GM23338 (cell line): ENCODE measurements around the gene PCDHGB1. TPM values are rescaled to one million over a fixed set of nuclear protein-coding genes. Genes with fewer than 3 reads are reported as not detected.
"Not testable (repeated sequence)": the region's sequence is repeated elsewhere in the genome, so short reads cannot be mapped to it uniquely, and the experiment has no call there.

Experiments used
- ATAC-seq: fragments of 200-7000 bp; cut with Tn5 transposase; 3 replicates; pipeline ENCODE4 v1.9.1; 2020
- DNase-seq: peaks from one replicate; pipeline ENCODE4 v3.0.0-alpha.2; 2015; ENCODE audit warnings: low spot score
- H2AFZ ChIP-seq: fragments of 200-600 bp; sonication (generic); 2 replicates; pipeline ENCODE4 v1.8.0; 2016; ENCODE audit warnings: antibody characterized with exemption, mild to moderate bottlenecking, moderate library complexity
- H3F3A ChIP-seq: fragments of 200-600 bp; sonication (generic); replicated peaks from 2 replicates; pipeline ENCODE4 v1.8.0; 2017; ENCODE audit warnings: antibody characterized with exemption, mixed run types, low read depth
- H3K27ac ChIP-seq: fragments of 200-600 bp; sonication (generic); 2 replicates; pipeline ENCODE4 v1.6.1; 2016; ENCODE audit warnings: low read depth
- H3K27me3 ChIP-seq: fragments of 200-600 bp; sonication (generic); 2 replicates; pipeline ENCODE4 v1.8.0; 2016; ENCODE audit warnings: mild to moderate bottlenecking, mixed run types, moderate library complexity; ENCODE audit not compliant: insufficient read depth
- H3K36me3 ChIP-seq: fragments of 200-600 bp; sonication (generic); 2 replicates; pipeline ENCODE4 v1.8.0; 2016; ENCODE audit warnings: mild to moderate bottlenecking; ENCODE audit not compliant: insufficient read depth
- H3K4me1 ChIP-seq: fragments of 200-600 bp; sonication (generic); 2 replicates; pipeline ENCODE4 v1.8.0; 2016; ENCODE audit warnings: mild to moderate bottlenecking, moderate library complexity; ENCODE audit not compliant: insufficient read depth
- H3K4me2 ChIP-seq: fragments of 200-600 bp; sonication (generic); 2 replicates; pipeline ENCODE4 v1.7.1; 2017; ENCODE audit warnings: mixed run types
- H3K4me3 ChIP-seq: fragments of 200-600 bp; sonication (generic); 2 replicates; pipeline ENCODE4 v1.6.1; 2016; ENCODE audit warnings: mixed run types
- H3K79me2 ChIP-seq: fragments of 200-600 bp; sonication (generic); replicated peaks from 2 replicates; pipeline ENCODE4 v1.8.0; 2017; ENCODE audit warnings: mild to moderate bottlenecking; ENCODE audit not compliant: insufficient read depth
- H3K9me2 ChIP-seq: fragments of 200-600 bp; sonication (generic); 2 replicates; pipeline ENCODE4 v1.8.0; 2017; ENCODE audit not compliant: insufficient read depth
- H4K20me1 ChIP-seq: fragments of 200-600 bp; sonication (generic); replicated peaks from 2 replicates; pipeline ENCODE4 v1.8.0; 2017; ENCODE audit warnings: mild to moderate bottlenecking; ENCODE audit not compliant: insufficient read depth
- H3K27ac Mint-ChIP-seq: 2 replicates; pipeline ENCODE4 v1.8.0; 2020; ENCODE audit warnings: inconsistent platforms, mild to moderate bottlenecking, moderate library complexity, mixed read lengths
- H3K27me3 Mint-ChIP-seq: 3 replicates; pipeline ENCODE4 v1.8.0; 2022; ENCODE audit warnings: low read depth, mild to moderate bottlenecking, moderate library complexity, mixed read lengths, inconsistent platforms; ENCODE audit not compliant: insufficient read depth, poor library complexity
- H3K36me3 Mint-ChIP-seq: 3 replicates; pipeline ENCODE4 v1.8.0; 2021; ENCODE audit warnings: low read depth, mild to moderate bottlenecking, inconsistent platforms, moderate library complexity, mixed read lengths
- H3K4me1 Mint-ChIP-seq: 3 replicates; pipeline ENCODE4 v1.8.0; 2020; ENCODE audit warnings: mild to moderate bottlenecking, inconsistent platforms, mixed read lengths
- H3K4me3 Mint-ChIP-seq: 3 replicates; pipeline ENCODE4 v1.8.0; 2021; ENCODE audit warnings: moderate library complexity, mild to moderate bottlenecking, inconsistent platforms, mixed read lengths
- H3K9me3 Mint-ChIP-seq: 3 replicates; pipeline ENCODE4 v1.8.0; 2020; ENCODE audit warnings: moderate library complexity, mild to moderate bottlenecking, inconsistent platforms, mixed read lengths
- CTCF ChIP-seq, 2 experiments: fragments of 200-600 bp in 1 of 2; sonication (generic) in 1 of 2; conservative IDR thresholded peaks; 2 replicates each; pipeline versions ENCODE4 v1.5.1 to v1.6.1; 2016 to 2017; ENCODE audit warnings: antibody characterized with exemption in 2 of 2, low read depth in 2 of 2, mild to moderate bottlenecking in 2 of 2, moderate library complexity in 1 of 2
- EZH2 ChIP-seq: fragments of 200-600 bp; sonication (generic); IDR thresholded peaks from one replicate; pipeline ENCODE4 v1.8.0; 2017; ENCODE audit warnings: antibody characterized with exemption, mild to moderate bottlenecking, low read depth; ENCODE audit not compliant: unreplicated experiment
- ZNF331 ChIP-seq: fragments of 250-450 bp; sonication (Bioruptor Pico); IDR thresholded peaks from 2 replicates; pipeline ENCODE4 v1.5.0; 2020; ENCODE audit warnings: low read depth, mild to moderate bottlenecking, moderate library complexity
- polyA plus RNA-seq: library from polyadenylated mRNA; unstranded; fragments of >200 nt; fragmentation: Nextera tagmentation; extraction: Ambion mirVana; gene quantifications from 2 replicates; pipeline ENCODE4 v1.2.1, GENCODE V29; 2016
- total RNA-seq: library from RNA; depleted of rRNA; stranded (reverse); fragments of >200 nt; shearing (Covaris generic); gene quantifications from 2 replicates; pipeline ENCODE4 v1.2.3, GENCODE V29; 2014

Gene PCDHGB1
- total and polyA plus RNA-seq, 2 experiments from 2014 or later, result 0.74 to 9.1 TPM

GRCh38 chr5:141338538-141339306 is 11.2 kb upstream of the PCDHGB1 start, which contains the start of gene PCDHGA2:
TSS of gene PCDHGA2 (plus strand) at chr5:141338760.
- H3K4me1 Mint-ChIP-seq, result no peaks in the 10 kb centered on the region; the same call in 2 of the 3 replicates
- TF ChIP-seq CTCF (conservative IDR thresholded peaks at IDR 0.05; ENCODE audit: low read depth in 2 of 2) (peak; percentile 63 to 70), EZH2 (no peak)
- Histone ChIP-seq H3K9me2 (no peaks in the 10 kb centered on the region), H3F3A (no peaks in the 10 kb centered on the region), H3K27ac (no peak within 1 kb of the TSS), H2AFZ (0 out of 2 replicates have a peak within 1 kb of the TSS, but pooled peaks have one; percentile 81), H3K4me1 (no peaks in the 10 kb centered on the region), H3K4me2 (no peak within 1 kb of the TSS), H3K4me3 (no peak within 1 kb of the TSS), H3K36me3 (no peaks in the 10 kb centered on the region), H3K79me2 (no peaks in the 10 kb centered on the region), H4K20me1 (no peaks in the 10 kb centered on the region), H3K27me3 (no peaks in the 10 kb centered on the region)
- ATAC-seq (peak; percentile 40; the same call in 2 of the 3 replicates), DNase-seq (peak; percentile 81)
- H3K4me3 Mint-ChIP-seq, result no peak within 1 kb of the TSS
- no peaks in the 10 kb centered on the region for H3K27me3 Mint-ChIP-seq
- peaks cover 68% of the 10 kb centered on the region for H3K9me3 Mint-ChIP-seq
- peaks cover 19% of the 10 kb centered on the region for H3K36me3 Mint-ChIP-seq
- H3K27ac Mint-ChIP-seq, result no peak within 1 kb of the TSS

GRCh38 chr5:141340781-141341354 is 9.0 kb upstream of the PCDHGB1 start:
- H3K27ac ChIP-seq, H3K4me3 Mint-ChIP-seq, H3K79me2 ChIP-seq, H3K4me3 ChIP-seq, H3K27me3 Mint-ChIP-seq, H3K27ac Mint-ChIP-seq, H3K4me1 ChIP-seq, H4K20me1 ChIP-seq, H3K4me2 ChIP-seq, H3K9me2 ChIP-seq, H3F3A ChIP-seq, H2AFZ ChIP-seq, ATAC-seq, H3K4me1 Mint-ChIP-seq, H3K27me3 ChIP-seq, H3K36me3 ChIP-seq, DNase-seq: not testable (repeated sequence)
- H3K9me3 Mint-ChIP-seq, result peaks cover 72% of the 10 kb centered on the region
- peaks cover 33% of the 10 kb centered on the region for H3K36me3 Mint-ChIP-seq

GRCh38 chr5:141342773-141343172 is 7.1 kb upstream of the PCDHGB1 start:
- no peaks in the 10 kb centered on the region for H3K27me3 ChIP-seq
- H3K4me2 ChIP-seq, result no peak overlapping the region
- Mint-ChIP-seq H3K27ac (no peak overlapping the region), H3K9me3 (peaks cover 80% of the 10 kb centered on the region), H3K4me3 (no peak overlapping the region), H3K4me1 (no peaks in the 10 kb centered on the region; the same call in 2 of the 3 replicates), H3K36me3 (peaks cover 42% of the 10 kb centered on the region), H3K27me3 (peaks cover 2% of the 10 kb centered on the region)
- DNase-seq (no peak), ATAC-seq (no peak)
- no peaks in the 10 kb centered on the region for H3K79me2 ChIP-seq
- no peaks in the 10 kb centered on the region for H3F3A ChIP-seq
- no peak overlapping the region for H2AFZ ChIP-seq
- H3K9me2 ChIP-seq, result no peaks in the 10 kb centered on the region
- no peaks in the 10 kb centered on the region for H3K36me3 ChIP-seq
- H4K20me1 ChIP-seq, result no peaks in the 10 kb centered on the region
- no peak overlapping the region for H3K27ac ChIP-seq
- H3K4me1 ChIP-seq, result no peaks in the 10 kb centered on the region
- no peak for TF ChIP-seq ZNF331 (CRISPR knock-in tag)
- H3K4me3 ChIP-seq, result no peak overlapping the region
